UCSD-AML1 (cell line): ENCODE data around the gene PROKR2.

ENCODE experiments used
- DNase-seq: peaks from one replicate; lab custom pipeline; 2025; ENCODE audit not compliant: unreplicated experiment; lab: John Stamatoyannopoulos, UW

PROKR2 gene

GRCh38 chr20:5316188-5317158, at the start of gene PROKR2:
Gene PROKR2, minus strand, starts transcription at chr20:5316954. Its CDS starts 2,585 bp downstream, at chr20:5314369.
- no peak for DNase-seq

- no peak for DNase-seq
These were observed 48.3 kb upstream of the PROKR2 start for GRCh38 chr20:5364997-5365597.

- no peak for DNase-seq
These were observed 47.5 kb upstream of the PROKR2 start for GRCh38 chr20:5364136-5364821.

- no peak for DNase-seq
These were observed 46.0 kb upstream of the PROKR2 start for GRCh38 chr20:5362771-5363170.

GRCh38 chr20:5361176-5361575, 44.4 kb upstream of the PROKR2 start:
- no peak for DNase-seq

GRCh38 chr20:5357946-5358345, 41.2 kb upstream of the PROKR2 start:
- DNase-seq = no peak

GRCh38 chr20:5356941-5357340, 40.2 kb upstream of the PROKR2 start:
- no peak for DNase-seq

GRCh38 chr20:5354901-5355300, 38.1 kb upstream of the PROKR2 start:
- no peak for DNase-seq

- DNase-seq = no peak
These were observed 37.1 kb upstream of the PROKR2 start for GRCh38 chr20:5353624-5354496.

- DNase-seq = no peak
These were observed 32.7 kb upstream of the PROKR2 start for GRCh38 chr20:5349448-5349847.

- no peak for DNase-seq
These were observed 25.3 kb upstream of the PROKR2 start for GRCh38 chr20:5342021-5342420.

- no peak for DNase-seq
These were observed 14.6 kb upstream of the PROKR2 start for GRCh38 chr20:5331340-5331739.

GRCh38 chr20:5328268-5328667, 11.5 kb upstream of the PROKR2 start:
- DNase-seq = no peak

GRCh38 chr20:5327356-5327755, 10.6 kb upstream of the PROKR2 start:
- no peak for DNase-seq

- no peak for DNase-seq
These were observed 957 bp downstream of the PROKR2 start for GRCh38 chr20:5315807-5316187.

- DNase-seq = no peak
These were observed 2.8 kb downstream of the PROKR2 start for GRCh38 chr20:5313916-5314315.

- DNase-seq = no peak
These were observed 4.2 kb downstream of the PROKR2 start for GRCh38 chr20:5312518-5312917.

- no peak for DNase-seq
These were observed 6.8 kb downstream of the PROKR2 start for GRCh38 chr20:5309971-5310370.

- DNase-seq = no peak
These were observed 17.9 kb downstream of the PROKR2 start for GRCh38 chr20:5298811-5299210.

GRCh38 chr20:5297280-5298004, 19.3 kb downstream of the PROKR2 start:
- DNase-seq = no peak
